GM21619 (cell line): ENCODE measurements around the gene MAP2K5.
"Not testable (repeated sequence)": the region's sequence is repeated elsewhere in the genome, so short reads cannot be mapped to it uniquely, and the experiment has no call there.

Experiments
- ATAC-seq: cut with Tn5 transposase; IDR thresholded peaks from one replicate; pipeline ENCODE4 v1.9.1; 2021; ENCODE audit not compliant: unreplicated experiment

Gene MAP2K5

DNA sequence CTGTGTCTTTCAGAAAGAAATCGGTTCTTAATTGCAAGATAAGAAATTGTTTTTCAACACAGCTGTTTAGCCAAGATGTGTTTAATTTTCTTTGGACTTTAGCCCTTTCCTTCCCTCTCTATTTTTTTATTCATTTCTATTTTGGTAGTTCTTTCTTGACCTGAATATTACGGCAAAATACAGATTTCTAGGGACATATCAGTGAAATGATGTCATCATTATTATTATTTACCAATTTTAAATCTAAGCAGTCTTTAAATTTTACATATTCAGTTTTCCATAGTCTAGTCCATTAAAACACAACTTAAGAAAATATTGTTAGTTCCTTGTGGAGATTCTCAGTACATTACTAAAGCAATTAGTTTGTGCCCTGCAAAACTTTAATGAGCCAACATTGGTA is 104.3 kb downstream of the MAP2K5 start:
- ATAC-seq: no peak

DNA sequence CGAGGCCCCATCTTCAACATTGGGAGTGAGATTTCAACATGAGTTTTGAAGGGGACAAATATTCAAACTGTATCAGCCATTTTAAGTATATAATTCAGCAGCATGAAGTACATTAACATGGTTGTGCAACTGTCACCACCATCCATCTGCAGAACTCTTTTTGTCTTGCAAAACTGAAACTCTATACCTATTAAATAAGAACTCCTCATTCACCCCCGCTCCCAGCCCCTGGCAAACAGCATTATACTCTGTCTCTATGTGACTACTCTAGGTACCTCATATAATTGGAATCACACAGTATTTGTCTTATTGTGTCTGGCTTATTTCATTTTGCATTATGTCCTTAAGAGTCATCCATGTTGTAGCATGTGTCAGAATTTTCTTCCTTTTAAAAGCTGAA is 110.1 kb downstream of the MAP2K5 start:
- no peak for ATAC-seq

DNA sequence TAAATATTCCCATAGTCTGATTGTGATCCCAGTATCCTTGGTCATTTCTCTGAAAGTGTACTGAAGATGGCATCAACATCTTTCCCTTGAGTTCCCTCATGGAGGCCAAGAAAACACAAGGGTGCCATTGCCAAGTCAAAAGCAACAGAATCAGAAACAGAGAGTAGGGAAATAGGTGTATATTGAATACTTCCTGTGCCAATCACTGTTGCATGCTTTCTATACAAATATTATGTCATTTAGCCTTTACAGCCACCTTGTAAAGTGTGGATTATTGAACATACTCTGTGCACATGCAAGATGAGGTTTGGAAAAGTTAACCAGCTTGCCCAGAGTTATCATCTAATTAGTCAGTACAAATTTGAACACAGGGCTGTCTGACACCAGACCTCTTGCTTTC is 117.9 kb downstream of the MAP2K5 start:
- no peak for ATAC-seq

DNA sequence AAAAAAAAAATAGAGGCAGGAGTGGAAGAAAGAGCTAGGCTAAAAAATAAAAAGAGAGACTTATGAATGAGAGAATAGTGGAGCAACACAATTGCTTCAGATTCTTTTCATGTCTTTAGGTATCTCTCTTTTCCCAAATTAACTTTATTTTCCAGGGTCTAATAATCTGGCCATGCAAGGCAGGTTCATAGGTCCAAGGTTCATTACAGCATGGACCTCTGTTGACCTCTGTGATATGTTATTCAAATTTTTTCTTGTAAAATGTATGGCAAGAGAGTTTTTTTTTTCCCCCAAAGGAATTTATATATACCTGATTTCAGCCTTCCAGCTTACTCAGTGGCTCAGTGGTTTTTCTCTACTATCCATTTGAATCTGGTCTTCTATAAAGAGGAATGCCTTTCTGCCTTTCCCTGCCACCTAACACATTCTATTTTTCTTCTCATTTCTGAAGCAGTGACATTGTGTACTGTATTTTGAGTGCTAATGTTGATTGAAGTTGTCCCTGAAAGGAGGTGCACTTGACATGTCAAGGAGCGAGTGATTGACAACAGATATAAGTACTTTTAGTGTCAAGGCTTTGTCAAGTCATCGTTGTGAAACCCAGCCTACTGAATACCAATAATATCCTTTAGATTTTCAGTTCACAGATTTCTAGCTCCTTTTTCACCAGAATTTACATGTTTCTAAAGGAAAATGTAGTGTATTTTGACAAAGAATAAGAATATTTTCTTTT is 118.5 kb downstream of the MAP2K5 start:
- no peak for ATAC-seq

DNA sequence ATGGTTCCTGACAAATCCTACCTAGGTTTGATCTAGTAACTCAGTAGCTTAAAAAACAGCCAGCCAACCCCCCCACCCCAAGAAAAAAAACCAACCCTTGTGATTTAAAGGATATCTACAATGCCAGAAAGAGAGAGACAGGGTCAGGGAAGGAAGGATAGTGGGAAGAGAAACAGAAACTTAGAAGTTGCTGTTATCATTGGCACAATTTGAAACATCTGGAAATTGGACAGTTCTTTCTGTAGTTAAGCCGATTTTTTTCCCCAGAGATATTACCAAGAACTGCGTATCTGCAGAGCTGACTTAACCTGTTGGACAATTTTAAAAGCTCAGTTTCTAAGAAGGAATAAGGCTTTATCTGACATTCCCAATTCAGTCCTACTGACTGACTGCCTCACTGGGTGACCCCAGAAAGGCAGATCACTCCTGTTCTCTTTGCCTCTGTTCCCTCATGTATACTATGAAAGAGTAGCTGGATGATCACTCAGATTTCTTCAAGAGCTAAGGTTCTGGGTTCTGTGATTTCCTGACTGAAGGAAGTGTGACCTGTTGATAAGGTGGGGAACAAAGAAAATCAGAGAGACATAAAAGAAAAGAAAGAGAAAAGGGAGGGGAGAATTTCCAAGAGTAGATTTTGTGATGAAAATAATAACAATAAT is 128.3 kb downstream of the MAP2K5 start:
- no peak for ATAC-seq

DNA sequence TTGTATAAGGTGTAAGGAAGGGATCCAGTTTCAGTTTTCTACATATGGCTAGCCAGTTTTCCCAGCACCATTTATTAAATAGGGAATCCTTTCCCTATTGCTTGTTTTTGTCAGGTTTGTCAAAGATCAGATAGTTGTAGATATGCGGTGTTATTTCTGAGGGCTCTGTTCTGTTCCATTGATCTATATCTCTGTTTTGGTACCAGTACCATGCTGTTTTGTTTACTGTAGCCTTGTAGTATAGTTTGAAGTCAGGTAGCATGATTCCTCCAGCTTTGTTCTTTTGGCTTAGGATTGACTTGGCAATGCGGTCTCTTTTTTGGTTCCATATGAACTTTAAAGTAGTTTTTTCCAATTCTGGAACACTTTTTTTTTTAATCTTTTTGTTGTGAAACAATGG is 130.3 kb downstream of the MAP2K5 start:
- ATAC-seq: not testable (repeated sequence)

DNA sequence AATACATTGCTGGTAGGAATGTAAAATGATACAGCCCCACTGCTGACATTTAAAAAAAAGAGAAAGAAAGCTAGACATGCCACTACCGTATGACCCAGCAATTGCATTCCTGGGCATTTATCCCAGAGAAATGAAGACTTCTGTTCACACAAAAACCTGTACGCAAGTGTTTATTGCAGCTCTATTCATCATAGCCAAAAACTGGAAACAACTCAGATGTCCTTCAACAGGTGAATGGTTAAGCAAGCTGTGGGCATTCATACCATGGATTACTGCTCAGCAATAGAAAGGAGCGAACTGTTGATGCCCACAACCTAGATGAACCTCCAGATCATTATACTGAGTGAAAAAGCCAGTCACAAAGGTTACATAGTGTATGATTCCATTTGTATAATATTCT is 132.5 kb downstream of the MAP2K5 start:
- ATAC-seq: no peak

DNA sequence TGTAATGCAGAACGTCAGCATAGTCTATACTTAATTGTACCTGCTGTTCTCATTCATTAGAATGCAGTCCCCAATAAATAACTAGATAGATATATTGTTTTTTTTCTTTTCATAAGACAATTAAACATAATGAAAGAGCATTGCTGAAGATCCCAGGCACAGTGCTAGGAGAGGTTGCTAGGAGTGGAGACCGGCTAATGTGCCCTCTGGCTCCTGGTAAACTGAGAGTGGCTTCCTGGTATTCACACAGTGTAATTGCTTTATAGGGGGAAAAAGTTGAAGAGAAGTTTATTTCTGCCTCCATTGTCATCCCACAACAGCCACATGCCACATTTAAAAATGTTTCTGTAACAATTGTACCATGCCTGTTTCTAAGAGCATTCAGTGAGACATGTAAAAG is 135.6 kb downstream of the MAP2K5 start:
- ATAC-seq: no peak

DNA sequence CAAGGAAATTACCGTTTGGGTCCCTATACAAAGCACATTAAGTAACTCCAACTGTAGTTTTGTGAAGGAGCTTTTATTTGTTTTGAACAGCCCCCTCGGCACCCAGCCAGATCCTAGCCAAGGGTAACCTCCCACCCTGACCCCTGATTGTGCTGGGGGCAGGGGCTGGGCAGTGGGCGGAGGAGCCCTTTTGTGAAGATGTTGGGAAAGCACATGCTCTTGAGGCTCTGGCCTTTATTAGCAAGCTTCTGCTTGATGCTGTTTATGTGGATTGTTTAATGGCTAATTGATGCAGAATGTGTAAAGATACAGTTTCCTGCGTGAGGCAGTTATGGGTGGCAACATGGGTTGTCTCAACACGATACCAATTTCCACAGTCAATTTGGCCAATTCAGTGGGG is 136.5 kb downstream of the MAP2K5 start:
- no peak for ATAC-seq

DNA sequence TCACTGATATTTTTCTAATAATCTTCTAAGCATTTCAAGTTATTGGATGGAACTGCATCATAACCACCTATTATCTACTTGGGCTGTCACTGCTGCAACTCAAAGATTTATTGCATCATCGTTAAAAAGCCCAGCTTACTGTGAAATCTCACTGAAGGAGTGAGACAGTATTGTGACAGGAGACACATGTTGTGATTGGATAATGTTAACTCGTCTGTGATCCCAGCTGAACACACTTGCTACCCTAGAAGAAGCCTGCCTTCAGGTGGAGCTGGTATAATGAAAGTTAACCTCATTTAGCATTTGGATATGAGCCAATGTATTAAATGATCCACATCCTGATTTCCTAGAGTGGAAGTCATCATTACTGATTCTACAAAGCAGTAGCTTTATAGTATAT is 138.1 kb downstream of the MAP2K5 start:
- ATAC-seq: no peak

DNA sequence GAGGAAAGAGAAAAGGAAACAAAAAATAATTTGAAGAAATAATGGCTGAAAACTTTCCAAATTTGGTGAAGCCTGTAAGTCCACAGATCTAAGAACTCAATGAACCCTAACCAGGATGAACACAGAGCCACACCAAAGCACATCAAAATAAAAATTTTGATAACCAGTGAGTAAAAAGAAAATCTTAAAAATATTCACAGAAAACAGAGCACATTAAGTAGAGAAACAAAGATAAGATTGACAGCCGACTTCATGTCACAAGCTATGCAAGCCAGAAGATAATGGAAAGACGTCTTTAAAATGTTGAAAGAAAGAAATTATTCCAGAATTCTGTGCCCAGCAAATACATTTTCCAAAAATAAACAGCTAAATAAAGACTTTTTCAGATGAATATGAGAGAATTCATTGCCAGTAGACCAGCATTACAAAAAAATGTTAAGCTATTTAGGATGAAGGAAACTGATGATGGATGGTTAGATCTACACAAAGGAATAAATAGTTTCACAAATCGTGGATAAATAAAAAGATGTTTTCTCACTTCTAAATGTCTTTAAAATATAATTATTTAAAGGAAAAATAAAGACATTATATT is 142.6 kb downstream of the MAP2K5 start:
- no peak for ATAC-seq

DNA sequence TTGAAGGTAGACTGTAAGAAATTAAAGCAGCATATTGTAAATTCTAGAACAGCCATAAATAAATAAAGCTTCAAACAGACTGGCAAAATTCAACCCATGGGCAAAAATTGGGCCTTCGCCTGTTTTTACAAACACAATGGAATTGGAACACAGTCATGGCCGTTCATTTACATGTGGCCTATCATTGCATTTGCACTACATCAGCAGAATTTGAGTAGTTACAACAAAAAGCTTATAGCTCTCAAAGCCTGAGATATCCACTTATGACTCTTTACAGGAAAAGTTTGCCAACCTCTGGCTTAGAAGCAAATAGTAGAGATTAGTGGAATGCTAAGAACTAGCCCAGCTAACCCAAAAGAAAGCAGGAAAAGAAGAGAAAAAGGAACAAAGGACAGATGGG is 143.2 kb downstream of the MAP2K5 start:
- ATAC-seq: no peak

DNA sequence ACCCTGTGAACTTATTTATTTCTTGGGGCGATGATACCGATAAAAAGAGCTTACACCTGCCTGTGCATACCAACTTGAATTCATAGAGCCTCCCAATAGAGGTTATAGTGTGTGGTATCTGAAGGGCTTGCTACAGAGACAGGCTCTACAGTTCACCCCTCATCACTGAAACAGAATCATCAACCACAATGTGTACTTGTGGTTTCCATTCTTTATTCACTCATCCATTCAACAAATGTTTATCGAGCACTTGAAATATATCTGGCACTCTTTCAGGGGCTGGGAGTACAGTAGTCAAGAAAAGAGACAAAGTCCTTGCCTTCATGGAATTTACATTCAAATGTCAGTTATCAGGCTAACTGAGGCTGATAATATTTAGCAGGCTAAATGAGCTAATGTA is 148.4 kb downstream of the MAP2K5 start:
- ATAC-seq: no peak

DNA sequence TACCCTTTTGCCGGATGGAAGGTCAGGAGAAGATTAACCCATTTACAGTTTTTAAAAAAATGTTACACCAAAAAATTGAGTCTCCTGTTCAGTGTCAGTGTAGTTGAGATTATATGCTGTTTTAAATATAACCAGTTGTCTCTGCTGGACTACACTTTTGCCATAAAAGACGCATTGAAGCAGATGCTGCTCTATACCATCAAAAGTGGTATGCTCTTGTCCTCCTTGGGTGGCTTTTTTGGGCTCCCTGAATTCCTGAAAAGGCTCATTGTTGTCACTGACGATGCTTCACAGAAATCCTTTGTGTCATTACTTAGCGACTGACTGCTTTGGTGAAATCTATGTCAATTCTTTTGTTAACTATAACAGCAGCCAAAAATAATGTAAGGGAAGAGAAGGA is 148.9 kb downstream of the MAP2K5 start:
- ATAC-seq: no peak

DNA sequence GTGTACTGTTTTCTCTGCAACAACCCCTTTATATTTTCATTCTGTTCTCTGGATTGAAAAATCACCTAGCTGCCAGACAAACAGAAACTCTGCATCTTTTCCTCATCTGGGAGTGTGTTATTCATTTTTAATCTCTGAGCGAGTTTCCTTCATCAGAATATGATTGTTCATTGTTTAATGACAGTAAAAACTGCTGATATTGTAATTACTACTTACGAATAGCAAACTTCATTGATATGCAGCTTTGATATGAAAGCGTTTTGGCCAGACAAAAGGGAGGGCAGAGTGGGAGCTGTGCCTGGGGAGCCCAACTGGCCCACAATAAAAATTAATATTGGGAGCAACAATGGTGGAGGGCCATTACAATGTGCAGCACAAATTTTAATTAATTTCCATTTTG is 150.1 kb downstream of the MAP2K5 start:
- ATAC-seq: no peak

DNA sequence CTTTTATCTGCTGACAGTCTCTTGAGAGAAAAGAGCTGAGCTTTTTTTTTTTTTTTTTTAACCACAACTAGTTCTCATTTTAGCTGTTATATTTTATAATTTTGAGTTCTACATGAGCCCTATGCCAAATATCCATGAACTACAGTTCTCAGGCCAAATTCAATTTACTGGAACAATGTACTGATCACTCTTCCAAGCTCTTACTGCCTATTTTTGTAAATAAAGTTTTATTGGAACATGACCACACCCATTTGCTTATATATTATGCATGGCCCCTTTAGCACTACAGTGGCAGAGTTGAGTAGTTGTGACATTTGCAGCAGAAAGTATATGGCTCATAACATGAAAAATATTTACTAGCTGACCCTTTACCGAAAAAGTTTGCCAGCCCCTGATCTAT is 153.6 kb downstream of the MAP2K5 start:
- ATAC-seq: no peak

DNA sequence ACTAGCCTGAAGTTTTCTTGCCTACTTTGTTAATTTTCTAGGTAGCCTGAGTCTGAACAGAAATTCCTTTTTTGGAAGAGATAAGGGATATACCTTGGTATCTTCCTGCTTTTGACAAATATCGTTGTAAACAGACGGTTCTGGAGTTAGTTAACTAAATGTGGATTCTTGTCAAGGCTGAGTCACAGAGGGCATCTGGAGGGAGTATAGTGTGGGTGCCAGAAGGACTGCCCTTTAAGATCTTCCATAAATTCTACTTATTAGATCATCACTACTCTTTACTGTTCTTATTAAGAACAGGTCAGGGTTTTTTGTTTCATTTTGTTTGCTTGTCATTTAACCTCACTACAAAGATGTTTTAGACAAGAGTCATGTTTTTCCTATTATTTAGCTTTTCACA is 157.5 kb downstream of the MAP2K5 start:
- ATAC-seq: no peak

DNA sequence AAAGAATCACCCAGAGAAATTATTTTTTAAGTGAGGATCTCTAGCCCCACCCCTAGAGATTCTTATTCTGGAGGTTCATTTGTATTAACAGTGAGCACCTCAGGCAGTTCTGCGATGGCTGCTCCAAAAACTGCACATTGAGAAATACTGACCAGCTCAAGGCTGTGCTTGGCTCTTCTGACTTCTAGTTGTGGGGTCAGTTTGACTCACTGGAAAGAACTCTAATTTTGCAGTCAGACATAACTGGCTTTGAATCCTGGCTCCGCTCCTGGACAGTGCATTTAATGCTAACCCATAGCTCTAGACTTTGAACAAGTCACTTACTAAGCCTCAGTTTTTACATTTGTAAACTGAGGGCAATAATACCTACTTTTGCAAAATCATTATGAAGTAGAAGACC is 159.2 kb downstream of the MAP2K5 start:
- ATAC-seq: no peak

DNA sequence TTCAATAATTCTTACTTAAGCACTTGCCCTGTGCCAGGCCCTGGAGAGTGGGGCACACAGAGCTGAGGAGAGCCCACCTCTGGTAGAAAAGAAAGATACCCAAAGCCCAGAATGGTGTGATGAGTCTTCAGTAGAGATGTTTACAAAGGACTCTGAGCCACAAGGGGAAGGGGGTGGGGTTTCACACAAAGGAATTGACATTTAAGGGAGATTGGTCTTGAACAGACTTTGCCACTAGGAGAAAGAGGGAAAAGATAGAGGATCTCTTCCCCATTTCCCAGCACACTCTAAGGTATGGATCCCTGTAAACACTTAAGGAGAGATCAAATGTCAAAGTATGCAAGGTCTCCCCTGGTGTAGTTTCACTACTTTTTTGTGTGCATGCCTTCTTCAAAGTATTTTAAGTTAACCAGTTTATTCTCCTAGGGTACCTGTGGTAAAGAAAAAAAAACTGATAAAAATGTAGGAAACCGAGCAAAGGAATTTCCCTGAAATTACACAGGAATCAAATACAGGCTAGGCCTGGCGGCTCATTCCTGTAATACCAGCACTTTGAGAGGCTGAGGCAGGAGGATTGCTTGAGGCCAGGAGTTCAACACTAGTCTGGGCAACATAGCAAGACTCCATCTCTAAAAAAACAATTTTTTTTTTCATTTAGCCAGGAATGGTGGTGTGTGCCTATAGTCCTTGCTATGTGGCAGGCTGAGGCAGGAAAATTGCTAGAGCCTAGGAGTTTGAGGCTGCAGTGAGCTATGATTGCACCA is 165.2 kb downstream of the MAP2K5 start:
- no peak for ATAC-seq

DNA sequence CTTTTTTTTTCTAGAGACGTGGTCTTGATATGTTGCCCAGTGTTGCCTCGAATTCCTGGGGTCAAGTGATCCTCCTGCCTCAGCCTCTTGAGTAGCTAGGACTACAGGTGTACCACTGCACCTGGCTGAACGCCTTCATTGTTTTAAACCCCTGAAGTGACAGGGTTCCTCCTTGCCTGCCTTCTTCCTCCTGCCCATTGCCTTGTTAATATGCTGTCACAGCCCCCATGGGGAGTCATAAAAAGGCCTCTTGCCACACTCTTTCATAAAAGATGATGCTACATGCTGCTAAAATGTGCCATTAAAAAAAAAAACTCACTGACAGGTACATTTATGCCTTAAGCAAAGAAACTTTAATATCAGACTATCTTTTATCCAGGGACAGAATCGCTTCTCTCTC is 166.0 kb downstream of the MAP2K5 start:
- no peak for ATAC-seq

DNA sequence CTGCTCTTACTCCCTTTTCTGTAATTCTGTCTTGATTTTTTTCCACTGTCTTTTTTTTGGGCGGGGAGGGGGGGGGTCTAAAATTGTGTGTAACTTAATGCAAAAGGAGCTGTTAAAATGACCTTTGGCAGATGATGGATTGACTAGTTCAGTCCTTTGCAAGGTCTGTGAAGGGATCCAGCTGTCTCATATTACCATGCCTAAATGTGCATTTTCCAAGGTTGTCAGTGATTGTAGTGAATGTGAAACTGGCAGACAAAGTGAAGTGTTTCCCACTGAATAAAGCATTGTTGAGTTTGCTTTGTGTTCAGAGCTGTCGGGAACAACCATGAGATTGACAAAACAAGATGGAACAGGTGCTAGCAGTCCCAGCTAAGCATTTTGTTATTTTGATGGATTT is 172.7 kb downstream of the MAP2K5 start:
- no peak for ATAC-seq

DNA sequence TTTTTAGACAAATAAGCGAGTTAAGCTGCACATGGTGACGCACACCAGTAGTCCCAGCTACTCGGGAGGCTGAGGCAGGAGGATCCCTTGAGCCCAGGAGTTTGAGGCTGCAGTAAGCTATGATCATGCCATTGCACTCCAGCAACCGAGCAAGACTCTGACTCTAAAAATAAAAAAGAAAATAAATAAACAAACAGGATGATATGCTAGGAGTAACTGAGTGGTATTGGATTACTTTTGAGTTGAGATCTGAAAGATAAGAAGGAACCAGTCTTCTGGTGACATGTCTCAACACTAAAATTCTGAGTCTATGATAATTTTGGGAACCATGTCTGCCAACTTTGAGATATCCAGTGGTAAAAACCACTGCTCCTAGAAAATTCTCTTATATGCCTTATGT is 173.7 kb downstream of the MAP2K5 start:
- no peak for ATAC-seq
